ENCODE results near the gene DLG2. TPM values are rescaled to one million over a fixed set of nuclear protein-coding genes. Genes with fewer than 3 reads are reported as not detected.

DLG2 gene
- total and polyA plus RNA-seq, 7 donors, result 0.23 to 5.3 (median 3.4) TPM

GRCh38 chr11:85316967-85317366 lies 310.2 kb downstream of the DLG2 start:
- ATAC-seq (no peak), DNase-seq (no peak)
- no peak overlapping the region for H3K4me3 ChIP-seq
- 82 to 88% (median 84%) methylated on average over 5 of the region's 5 CpGs for WGBS, 3 donors
- no peak overlapping the region for H3K27ac ChIP-seq
- H3K4me1 ChIP-seq, result no peaks in the 10 kb centered on the region
- no peaks in the 10 kb centered on the region for H3K27me3 ChIP-seq (ENCODE audit: insufficient read depth in 3 of 3, low read length in 2 of 3)
- no peaks in the 10 kb centered on the region for H3K36me3 ChIP-seq (ENCODE audit: insufficient read depth in 1 of 2, low read depth in 1 of 2)
- TF ChIP-seq, protein P1, sequence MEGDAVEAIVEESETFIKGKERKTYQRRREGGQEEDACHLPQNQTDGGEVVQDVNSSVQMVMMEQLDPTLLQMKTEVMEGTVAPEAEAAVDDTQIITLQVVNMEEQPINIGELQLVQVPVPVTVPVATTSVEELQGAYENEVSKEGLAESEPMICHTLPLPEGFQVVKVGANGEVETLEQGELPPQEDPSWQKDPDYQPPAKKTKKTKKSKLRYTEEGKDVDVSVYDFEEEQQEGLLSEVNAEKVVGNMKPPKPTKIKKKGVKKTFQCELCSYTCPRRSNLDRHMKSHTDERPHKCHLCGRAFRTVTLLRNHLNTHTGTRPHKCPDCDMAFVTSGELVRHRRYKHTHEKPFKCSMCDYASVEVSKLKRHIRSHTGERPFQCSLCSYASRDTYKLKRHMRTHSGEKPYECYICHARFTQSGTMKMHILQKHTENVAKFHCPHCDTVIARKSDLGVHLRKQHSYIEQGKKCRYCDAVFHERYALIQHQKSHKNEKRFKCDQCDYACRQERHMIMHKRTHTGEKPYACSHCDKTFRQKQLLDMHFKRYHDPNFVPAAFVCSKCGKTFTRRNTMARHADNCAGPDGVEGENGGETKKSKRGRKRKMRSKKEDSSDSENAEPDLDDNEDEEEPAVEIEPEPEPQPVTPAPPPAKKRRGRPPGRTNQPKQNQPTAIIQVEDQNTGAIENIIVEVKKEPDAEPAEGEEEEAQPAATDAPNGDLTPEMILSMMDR (IDR thresholded peaks at IDR 0.05), result no peak
- intact Hi-C loops (cut with DNase I), result no loop called here
- H3K9me3 ChIP-seq, result no peaks in the 10 kb centered on the region

DNA sequence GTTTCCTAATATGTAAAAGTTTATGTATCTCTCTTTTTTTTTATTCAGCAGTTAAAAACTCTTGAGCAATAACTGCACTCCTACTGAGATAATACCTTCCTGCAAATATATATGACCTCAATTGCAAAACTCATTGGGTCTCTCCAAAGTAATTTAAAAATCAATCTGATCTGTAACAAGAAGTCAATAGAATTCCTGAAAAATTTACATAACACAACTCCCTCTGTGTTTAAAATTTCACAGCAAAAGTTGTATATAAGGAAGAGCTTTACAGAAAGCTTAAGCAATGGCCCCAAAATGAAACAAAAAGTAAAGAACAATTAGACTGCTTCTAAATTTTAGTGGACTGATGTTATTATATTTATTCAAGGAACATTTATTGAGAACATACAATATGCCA lies 313.4 kb downstream of the DLG2 start:
- Histone ChIP-seq H3K4me3 (no peak overlapping the region), H3K27me3 (ENCODE audit: insufficient read depth in 3 of 3, low read length in 2 of 3) (no peaks in the 10 kb centered on the region), H3K9me3 (no peaks in the 10 kb centered on the region), H3K27ac (no peak overlapping the region), H3K4me1 (no peaks in the 10 kb centered on the region), H3K36me3 (ENCODE audit: insufficient read depth in 1 of 2, low read depth in 1 of 2) (no peaks in the 10 kb centered on the region)
- no peak for DNase-seq
- intact Hi-C loops (cut with DNase I), result no loop called here
- ATAC-seq, result no peak
- TF ChIP-seq, protein P1 (IDR thresholded peaks at IDR 0.05), result no peak

GRCh38 chr11:85310479-85310878 lies 316.7 kb downstream of the DLG2 start:
- H3K4me1 ChIP-seq, result no peaks in the 10 kb centered on the region
- 45 to 67% (median 57%) methylated on average over 2 of the region's 2 CpGs for WGBS, 3 donors
- TF ChIP-seq, protein P1 (IDR thresholded peaks at IDR 0.05), result no peak
- H3K27ac ChIP-seq, result no peak overlapping the region
- intact Hi-C loops (cut with DNase I), result no loop called here
- no peak overlapping the region for H3K4me3 ChIP-seq
- no peaks in the 10 kb centered on the region for H3K27me3 ChIP-seq (ENCODE audit: insufficient read depth in 3 of 3, low read length in 2 of 3)
- no peaks in the 10 kb centered on the region for H3K36me3 ChIP-seq (ENCODE audit: insufficient read depth in 1 of 2, low read depth in 1 of 2)
- H3K9me3 ChIP-seq, result no peaks in the 10 kb centered on the region
- ATAC-seq (no peak), DNase-seq (no peak)

DNA sequence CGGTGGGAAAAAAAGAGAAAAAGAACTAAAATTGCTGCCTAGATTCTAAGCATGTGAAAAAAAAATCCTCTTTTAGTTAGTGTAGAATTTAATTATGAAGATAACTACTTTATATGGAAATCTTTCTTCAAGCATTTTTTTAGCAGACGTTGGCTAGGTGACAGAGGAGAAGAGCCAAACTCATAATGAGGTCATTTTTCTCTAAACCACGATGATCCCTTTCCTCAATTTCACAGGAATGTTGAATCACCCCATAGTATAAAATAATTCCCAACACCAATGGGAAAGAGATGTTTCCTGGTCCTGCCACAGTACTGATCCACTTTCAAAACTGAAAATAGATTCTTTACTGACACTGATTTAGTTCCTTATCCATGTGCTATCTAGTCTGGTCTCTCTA lies 319.8 kb downstream of the DLG2 start:
- intact Hi-C loops (cut with DNase I), result no loop called here
- ATAC-seq (no peak), DNase-seq (no peak)
- Histone ChIP-seq H3K4me3 (no peak overlapping the region), H3K27me3 (ENCODE audit: insufficient read depth in 3 of 3, low read length in 2 of 3) (no peaks in the 10 kb centered on the region), H3K27ac (no peak overlapping the region), H3K4me1 (no peaks in the 10 kb centered on the region), H3K36me3 (ENCODE audit: insufficient read depth in 1 of 2, low read depth in 1 of 2) (no peaks in the 10 kb centered on the region), H3K9me3 (no peaks in the 10 kb centered on the region)
- TF ChIP-seq, protein P1 (IDR thresholded peaks at IDR 0.05), result no peak
- 46 to 56% (median 52%) methylated on average over 3 of the region's 3 CpGs for WGBS, 3 donors

- no peak overlapping the region for H3K27ac ChIP-seq
- H3K4me1 ChIP-seq, result no peaks in the 10 kb centered on the region
- 63 to 83% (median 77%) methylated on average over 1 of the region's 1 CpG for WGBS, 3 donors
- no peak overlapping the region for H3K4me3 ChIP-seq
- DNase-seq (no peak), ATAC-seq (no peak)
- intact Hi-C loops (cut with DNase I), result no loop called here
- no peaks in the 10 kb centered on the region for H3K27me3 ChIP-seq (ENCODE audit: insufficient read depth in 3 of 3, low read length in 2 of 3)
- no peaks in the 10 kb centered on the region for H3K36me3 ChIP-seq (ENCODE audit: insufficient read depth in 1 of 2, low read depth in 1 of 2)
- TF ChIP-seq, protein P1 (IDR thresholded peaks at IDR 0.05), result no peak
- no peaks in the 10 kb centered on the region for H3K9me3 ChIP-seq
Observed at GRCh38 chr11:85301895-85302678, 325.1 kb downstream of the DLG2 start.
